ENCODE data around the gene SPHK1. TPM values are rescaled to one million over a fixed set of nuclear protein-coding genes. Genes with fewer than 3 reads are reported as not detected.

The SPHK1 gene
- total and polyA plus RNA-seq, 2 experiments from 2014 or later: 72.3 to 113 TPM

DNA sequence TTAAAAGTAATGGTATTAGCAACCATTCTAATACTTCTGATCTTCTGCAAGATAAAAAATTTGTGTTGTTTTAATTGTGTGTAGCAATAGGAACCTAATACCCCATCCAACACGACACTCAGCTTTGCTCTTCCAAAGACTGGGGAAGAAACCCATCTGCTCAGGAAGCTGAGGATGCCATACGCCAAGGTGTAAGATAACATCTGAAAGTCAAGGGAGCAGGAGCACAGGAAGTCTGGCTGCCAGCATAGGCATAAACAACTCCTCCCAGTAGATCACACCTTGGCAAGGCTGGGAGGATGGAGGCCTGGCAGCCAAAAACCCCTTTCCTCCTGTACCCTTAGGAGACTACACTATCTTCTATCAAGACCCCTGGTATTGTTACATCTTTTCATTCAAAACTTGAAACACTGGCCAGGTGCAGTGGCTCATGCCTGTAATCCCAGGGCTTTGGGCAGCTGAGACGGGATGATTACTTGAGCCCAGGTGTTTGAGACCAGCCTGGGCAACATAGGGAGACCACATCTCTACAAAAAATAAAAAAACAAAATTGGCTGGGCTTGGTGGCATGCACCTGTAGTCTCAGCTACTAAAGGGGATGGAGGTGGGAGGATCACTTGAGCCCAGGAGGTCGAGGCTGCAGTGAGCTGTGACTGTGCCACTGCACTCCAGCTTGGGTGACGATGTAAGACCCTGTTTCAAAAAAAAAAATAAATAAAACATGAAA is 5.7 kb upstream of the SPHK1 start:
- H3K27ac ChIP-seq: no peak overlapping the region
- DNase-seq: no peak
- 83 to 90% methylated on average over 5 of the region's 5 CpGs for WGBS, 2 experiments (ENCODE audit: low coverage in 1 of 2, low lambda C conversion rate in 2 of 2, missing lambda C conversion rate in 2 of 2)
- no peak for TF ChIP-seq EZH2 (IDR thresholded peaks at IDR 0.05; ENCODE audit: insufficient read depth, poor library complexity, severe bottlenecking)
- no peak for TF ChIP-seq EZH2phosphoT487 (IDR thresholded peaks at IDR 0.05; ENCODE audit: insufficient read depth, low read depth)
- H3K36me3 ChIP-seq (ENCODE audit: low read depth): no peaks in the 10 kb centered on the region
- no peak overlapping the region for H3K4me2 ChIP-seq (ENCODE audit: unreplicated experiment)
- H3K27me3 ChIP-seq (replicated peaks; ENCODE audit: insufficient read depth): no peaks in the 10 kb centered on the region
- H3K4me3 ChIP-seq: no peak overlapping the region
- H3K4me1 ChIP-seq (ENCODE audit: insufficient read depth): peaks cover 14% of the 10 kb centered on the region; the same call in 1 of the 2 replicates
- H3K9me2 ChIP-seq (ENCODE audit: insufficient read depth): no peaks in the 10 kb centered on the region
- in situ Hi-C loops (cut with MboI): no loop called here
- peaks cover 7% of the 10 kb centered on the region for H3F3A ChIP-seq (ENCODE audit: insufficient read depth)
- H3K79me2 ChIP-seq (ENCODE audit: insufficient read depth): peaks cover 13% of the 10 kb centered on the region; the same call in 1 of the 2 replicates
- no peaks in the 10 kb centered on the region for H3K9me3 ChIP-seq (ENCODE audit: low read depth)
- no peak overlapping the region for H2AFZ ChIP-seq
- no peak overlapping the region for H3K9ac ChIP-seq
- H4K20me1 ChIP-seq (ENCODE audit: insufficient read depth): no peaks in the 10 kb centered on the region

DNA sequence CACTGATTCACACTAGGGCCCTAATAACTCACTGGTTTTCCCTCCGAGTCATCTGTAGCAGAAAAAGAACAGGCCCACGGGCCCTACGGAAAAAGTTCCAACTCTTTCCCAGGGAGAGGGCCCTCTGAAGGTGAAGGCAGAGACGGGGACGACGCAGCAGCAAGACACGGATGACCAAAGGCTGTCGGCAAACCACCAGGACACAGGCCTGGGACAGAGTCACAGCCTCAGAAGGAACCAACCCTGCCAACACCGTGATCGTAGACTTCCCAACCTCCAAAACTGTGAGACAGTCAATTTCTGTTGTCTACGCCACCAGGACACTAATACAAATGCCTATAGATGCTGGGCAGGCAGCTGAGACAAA is 5.2 kb upstream of the SPHK1 start:
- in situ Hi-C loops (cut with MboI): no loop called here
- Histone ChIP-seq H3K27ac (no peak overlapping the region), H3K27me3 (replicated peaks; ENCODE audit: insufficient read depth) (no peaks in the 10 kb centered on the region), H3K4me2 (ENCODE audit: unreplicated experiment) (no peak overlapping the region), H3K36me3 (ENCODE audit: low read depth) (no peaks in the 10 kb centered on the region), H3K4me1 (ENCODE audit: insufficient read depth) (peaks cover 12% of the 10 kb centered on the region; the same call in 1 of the 2 replicates), H3K9ac (no peak overlapping the region), H2AFZ (no peak overlapping the region), H4K20me1 (ENCODE audit: insufficient read depth) (no peaks in the 10 kb centered on the region), H3K9me2 (ENCODE audit: insufficient read depth) (no peaks in the 10 kb centered on the region), H3K9me3 (ENCODE audit: low read depth) (no peaks in the 10 kb centered on the region), H3K79me2 (ENCODE audit: insufficient read depth) (peaks cover 13% of the 10 kb centered on the region; the same call in 1 of the 2 replicates), H3F3A (ENCODE audit: insufficient read depth) (peaks cover 2% of the 10 kb centered on the region; the same call in 1 of the 2 replicates), H3K4me3 (no peak overlapping the region)
- TF ChIP-seq EZH2 (IDR thresholded peaks at IDR 0.05; ENCODE audit: insufficient read depth, poor library complexity, severe bottlenecking): no peak
- no peak for TF ChIP-seq EZH2phosphoT487 (IDR thresholded peaks at IDR 0.05; ENCODE audit: insufficient read depth, low read depth)
- no peak for DNase-seq
- WGBS, 2 experiments (ENCODE audit: low coverage in 1 of 2, low lambda C conversion rate in 2 of 2, missing lambda C conversion rate in 2 of 2): 88 to 89% methylated on average over 11 of the region's 11 CpGs

GRCh38 chr17:76379646-76380376 is 4.6 kb upstream of the SPHK1 start:
- Histone ChIP-seq H2AFZ (no peak overlapping the region), H3K9me3 (ENCODE audit: low read depth) (no peaks in the 10 kb centered on the region), H3K27ac (no peak overlapping the region), H3K36me3 (ENCODE audit: low read depth) (no peaks in the 10 kb centered on the region), H3K4me3 (no peak overlapping the region), H3F3A (ENCODE audit: insufficient read depth) (no peaks in the 10 kb centered on the region; the same call in 1 of the 2 replicates), H3K27me3 (replicated peaks; ENCODE audit: insufficient read depth) (no peaks in the 10 kb centered on the region), H4K20me1 (ENCODE audit: insufficient read depth) (no peaks in the 10 kb centered on the region), H3K9me2 (ENCODE audit: insufficient read depth) (no peaks in the 10 kb centered on the region), H3K79me2 (ENCODE audit: insufficient read depth) (peaks cover 14% of the 10 kb centered on the region; the same call in 1 of the 2 replicates), H3K4me1 (ENCODE audit: insufficient read depth) (peaks cover 12% of the 10 kb centered on the region; the same call in 1 of the 2 replicates), H3K9ac (no peak overlapping the region), H3K4me2 (ENCODE audit: unreplicated experiment) (no peak overlapping the region)
- no peak for DNase-seq
- 95 to 96% methylated on average over 21 of the region's 21 CpGs for WGBS, 2 experiments (ENCODE audit: low coverage in 1 of 2, low lambda C conversion rate in 2 of 2, missing lambda C conversion rate in 2 of 2)
- TF ChIP-seq EZH2 (IDR thresholded peaks at IDR 0.05; ENCODE audit: insufficient read depth, poor library complexity, severe bottlenecking): no peak
- TF ChIP-seq EZH2phosphoT487 (IDR thresholded peaks at IDR 0.05; ENCODE audit: insufficient read depth, low read depth): no peak
- in situ Hi-C loops (cut with MboI): no loop called here

- Histone ChIP-seq H3K4me2 (ENCODE audit: unreplicated experiment) (peak overlapping the region; percentile 90), H3K9me3 (ENCODE audit: low read depth) (no peaks in the 10 kb centered on the region), H3K4me3 (peak overlapping the region; percentile 83), H3F3A (ENCODE audit: insufficient read depth) (peaks cover 4% of the 10 kb centered on the region; the same call in 1 of the 2 replicates), H3K36me3 (ENCODE audit: low read depth) (no peaks in the 10 kb centered on the region), H3K27ac (peak overlapping the region; percentile 96), H3K9ac (peak overlapping the region; percentile 99), H3K27me3 (replicated peaks; ENCODE audit: insufficient read depth) (no peaks in the 10 kb centered on the region), H4K20me1 (ENCODE audit: insufficient read depth) (no peaks in the 10 kb centered on the region), H3K79me2 (ENCODE audit: insufficient read depth) (peaks cover 34% of the 10 kb centered on the region), H3K4me1 (ENCODE audit: insufficient read depth) (peaks cover 18% of the 10 kb centered on the region), H3K9me2 (ENCODE audit: insufficient read depth) (no peaks in the 10 kb centered on the region), H2AFZ (no peak overlapping the region)
- no peak for TF ChIP-seq EZH2phosphoT487 (IDR thresholded peaks at IDR 0.05; ENCODE audit: insufficient read depth, low read depth)
- no peak for TF ChIP-seq EZH2 (IDR thresholded peaks at IDR 0.05; ENCODE audit: insufficient read depth, poor library complexity, severe bottlenecking)
- in situ Hi-C loops (cut with MboI): no loop called here
- 87% methylated on average over 18 to 19 of the region's 19 CpGs for WGBS, 2 experiments (ENCODE audit: low coverage in 1 of 2, low lambda C conversion rate in 2 of 2, missing lambda C conversion rate in 2 of 2)
- peak; percentile 30 for DNase-seq
These were observed 2.6 kb upstream of the SPHK1 start for GRCh38 chr17:76381633-76382350.
